C4-2B (cell line): ENCODE data around the gene JAML.

Source experiments
- CTCF ChIP-seq: fragments of 450-650 bp; conservative IDR thresholded peaks from 2 replicates; pipeline ENCODE4 v1.5.1; 2017; ENCODE audit warnings: mild to moderate bottlenecking
- ZFX ChIP-seq: fragments of 450-650 bp; IDR thresholded peaks from 2 replicates; pipeline ENCODE4 v1.6.1; 2017

GRCh38 chr11:118168316-118168715 is 56.5 kb downstream of the JAML start:
- TF ChIP-seq CTCF (no peak), ZFX (no peak)
